Inferior parietal cortex (tissue), 1 donor: Measurements from ENCODE around the gene MCM3.
A peak's percentile ranks its signal among the peaks of the same experiment; 100 is the strongest.

ENCODE experiments used
- DNase-seq: peaks from one replicate; pipeline ENCODE4 v3.0.0-alpha.2; 2016; ENCODE audit errors: extremely low spot score

MCM3 gene

GRCh38 chr6:52303178-52303577 is 18.6 kb upstream of the MCM3 start:
- no peak for DNase-seq

- DNase-seq = no peak
Measured at GRCh38 chr6:52301326-52301725, 16.8 kb upstream of the MCM3 start.

GRCh38 chr6:52300489-52300931 is 16.0 kb upstream of the MCM3 start:
- DNase-seq = no peak

- DNase-seq = no peak
Measured at GRCh38 chr6:52299653-52300052, 15.1 kb upstream of the MCM3 start.

GRCh38 chr6:52297433-52297832 is 12.9 kb upstream of the MCM3 start:
- DNase-seq = no peak

- no peak for DNase-seq
Measured at GRCh38 chr6:52293067-52293466, 8.5 kb upstream of the MCM3 start.

- no peak for DNase-seq
Measured at GRCh38 chr6:52288841-52289240, 4.3 kb upstream of the MCM3 start.

- no peak for DNase-seq
Measured at GRCh38 chr6:52288216-52288615, 3.7 kb upstream of the MCM3 start.

- peak; percentile 82 for DNase-seq
Measured at GRCh38 chr6:52286798-52287432, 2.4 kb upstream of the MCM3 start.

GRCh38 chr6:52285177-52286068 is 881 bp upstream of the MCM3 start:
- peak; percentile 20 for DNase-seq

- DNase-seq = peak; percentile 6
Measured at GRCh38 chr6:52284131-52284459, 447 bp downstream of the MCM3 start.

- DNase-seq = no peak
Measured at GRCh38 chr6:52283111-52283510, 1.4 kb downstream of the MCM3 start.

- DNase-seq = no peak
Measured at GRCh38 chr6:52276130-52276529, 8.4 kb downstream of the MCM3 start.

GRCh38 chr6:52271852-52272460 is 12.6 kb downstream of the MCM3 start:
- DNase-seq = no peak

- peak; percentile 79 for DNase-seq
Measured at GRCh38 chr6:52263709-52264540, 20.6 kb downstream of the MCM3 start.

GRCh38 chr6:52262620-52263344 is 21.8 kb downstream of the MCM3 start:
- DNase-seq = no peak

GRCh38 chr6:52261229-52261628 is 23.3 kb downstream of the MCM3 start:
- no peak for DNase-seq

GRCh38 chr6:52260634-52261033 is 23.9 kb downstream of the MCM3 start:
- no peak for DNase-seq

- no peak for DNase-seq
Measured at GRCh38 chr6:52255434-52255833, 29.1 kb downstream of the MCM3 start.

GRCh38 chr6:52254731-52255378 is 29.7 kb downstream of the MCM3 start:
- DNase-seq = no peak

GRCh38 chr6:52253494-52253893 is 31.0 kb downstream of the MCM3 start:
- DNase-seq = no peak
